H1 (cell line): ENCODE data around the gene ZDHHC17.

Experiments used
- CTCF ChIP-seq, 3 experiments: IDR thresholded peaks; 1 replicate in 2 of 3; 2 replicates in 1 of 3; pipeline versions ENCODE4 v1.5.1 to v1.6.1; 2011; ENCODE audit warnings: low read length in 3 of 3, mild to moderate bottlenecking in 3 of 3, inconsistent platforms in 2 of 3, low read depth in 1 of 3, moderate library complexity in 1 of 3; ENCODE audit not compliant: insufficient read depth in 1 of 3; ENCODE audit errors: control extremely low read depth in 1 of 3
- EZH2 ChIP-seq: fragments of 200-600 bp; sonication (generic); IDR thresholded peaks from 2 replicates; pipeline ENCODE4 v1.7.1; 2012; ENCODE audit warnings: low read depth, mild to moderate bottlenecking, moderate library complexity, low read length, inconsistent platforms; ENCODE audit not compliant: severe bottlenecking
- JUN ChIP-seq: IDR thresholded peaks from 2 replicates; pipeline ENCODE4 v1.6.1; 2011; ENCODE audit warnings: low read depth, mild to moderate bottlenecking, improper control_type of control experiment, low read length
- PHF8 ChIP-seq: fragments of 200-600 bp; sonication (generic); conservative IDR thresholded peaks from 2 replicates; pipeline ENCODE4 v1.7.1; 2012; ENCODE audit warnings: low read depth, mild to moderate bottlenecking, inconsistent platforms, low read length, moderate library complexity
- POLR2A ChIP-seq, 2 experiments: IDR thresholded peaks; 1 replicate in 1 of 2; 2 replicates in 1 of 2; pipeline ENCODE4 v1.6.1; 2011; ENCODE audit warnings: low read depth in 2 of 2, low read length in 2 of 2, mild to moderate bottlenecking in 2 of 2; ENCODE audit errors: control extremely low read depth in 1 of 2
- TEAD4 ChIP-seq: IDR thresholded peaks from 2 replicates; pipeline ENCODE4 v1.6.1; 2012; ENCODE audit warnings: low read depth, low read length, inconsistent platforms, mixed read lengths

GRCh38 chr12:76789335-76790050 lies 25.6 kb downstream of the ZDHHC17 start:
- TF ChIP-seq CTCF (IDR thresholded peaks at IDR 0.05; ENCODE audit: control extremely low read depth in 1 of 3, insufficient read depth in 1 of 3, low read depth in 1 of 3, low read length in 3 of 3), result no peak
- TF ChIP-seq EZH2, result no peak
- no peak for TF ChIP-seq PHF8
- no peak for TF ChIP-seq TEAD4
- TF ChIP-seq JUN, result no peak
- TF ChIP-seq POLR2A (IDR thresholded peaks at IDR 0.05; ENCODE audit: control extremely low read depth in 1 of 2, low read depth in 2 of 2, low read length in 2 of 2), result no peak
